ENCODE measurements around the gene RBM28.

RBM28 gene

GRCh38 chr7:128255271-128255670 lies 88.4 kb downstream of the RBM28 start:
- no peak for DNase-seq

GRCh38 chr7:128254470-128254869 lies 89.2 kb downstream of the RBM28 start:
- DNase-seq = no peak

GRCh38 chr7:128253701-128254100 lies 90.0 kb downstream of the RBM28 start:
- DNase-seq = no peak

GRCh38 chr7:128251337-128251736 lies 92.4 kb downstream of the RBM28 start:
- no peak for DNase-seq
